Measurements from ENCODE around the gene STX18. TPM values are rescaled to one million over a fixed set of nuclear protein-coding genes. Genes with fewer than 3 reads are reported as not detected.
A peak's percentile ranks its signal among the peaks of the same experiment; 100 is the strongest.

Gene STX18
- total RNA-seq, 1 donor from 2014 or later = 21.1 TPM

- Mint-ChIP-seq H3K36me3 (ENCODE audit: low read depth) (peaks cover 3% of the 10 kb centered on the region), H3K4me3 (ENCODE audit: unreplicated experiment) (peak overlapping the region; percentile 96), H3K27me3 (ENCODE audit: low read depth) (no peaks in the 10 kb centered on the region), H3K27ac (ENCODE audit: unreplicated experiment) (peak overlapping the region; percentile 97), H3K9me3 (ENCODE audit: low read depth) (no peaks in the 10 kb centered on the region), H3K4me1 (ENCODE audit: low read depth) (peaks cover 37% of the 10 kb centered on the region)
- DNase-seq (ENCODE audit: low spot score) = no peak
- no peak for TF ChIP-seq CTCF (IDR thresholded peaks at IDR 0.05)
Observed at GRCh38 chr4:4541040-4541631, 712 bp downstream of the STX18 start.

- Mint-ChIP-seq H3K4me1 (ENCODE audit: low read depth) (peaks cover 37% of the 10 kb centered on the region), H3K9me3 (ENCODE audit: low read depth) (no peaks in the 10 kb centered on the region), H3K27ac (ENCODE audit: unreplicated experiment) (no peak overlapping the region), H3K36me3 (ENCODE audit: low read depth) (no peaks in the 10 kb centered on the region), H3K4me3 (ENCODE audit: unreplicated experiment) (no peak overlapping the region), H3K27me3 (ENCODE audit: low read depth) (no peaks in the 10 kb centered on the region)
- DNase-seq (ENCODE audit: low spot score) = no peak
- no peak for TF ChIP-seq CTCF (IDR thresholded peaks at IDR 0.05)
Observed at GRCh38 chr4:4539481-4539880, 2.4 kb downstream of the STX18 start.

GRCh38 chr4:4535590-4535989 is 6.3 kb downstream of the STX18 start:
- no peaks in the 10 kb centered on the region for H3K36me3 Mint-ChIP-seq (ENCODE audit: low read depth)
- no peak overlapping the region for H3K27ac Mint-ChIP-seq (ENCODE audit: unreplicated experiment)
- DNase-seq (ENCODE audit: low spot score) = no peak
- no peak overlapping the region for H3K4me3 Mint-ChIP-seq (ENCODE audit: unreplicated experiment)
- H3K27me3 Mint-ChIP-seq (ENCODE audit: low read depth) = no peaks in the 10 kb centered on the region
- H3K4me1 Mint-ChIP-seq (ENCODE audit: low read depth) = peaks cover 18% of the 10 kb centered on the region
- TF ChIP-seq CTCF (IDR thresholded peaks at IDR 0.05) = no peak
- no peaks in the 10 kb centered on the region for H3K9me3 Mint-ChIP-seq (ENCODE audit: low read depth)

GRCh38 chr4:4534515-4535145 is 7.2 kb downstream of the STX18 start:
- no peaks in the 10 kb centered on the region for H3K36me3 Mint-ChIP-seq (ENCODE audit: low read depth)
- H3K27me3 Mint-ChIP-seq (ENCODE audit: low read depth) = no peaks in the 10 kb centered on the region
- no peak overlapping the region for H3K27ac Mint-ChIP-seq (ENCODE audit: unreplicated experiment)
- peaks cover 8% of the 10 kb centered on the region for H3K4me1 Mint-ChIP-seq (ENCODE audit: low read depth)
- DNase-seq (ENCODE audit: low spot score) = no peak
- H3K9me3 Mint-ChIP-seq (ENCODE audit: low read depth) = no peaks in the 10 kb centered on the region
- H3K4me3 Mint-ChIP-seq (ENCODE audit: unreplicated experiment) = no peak overlapping the region
- no peak for TF ChIP-seq CTCF (IDR thresholded peaks at IDR 0.05)

GRCh38 chr4:4533461-4534169 is 8.2 kb downstream of the STX18 start:
- Mint-ChIP-seq H3K9me3 (ENCODE audit: low read depth) (no peaks in the 10 kb centered on the region), H3K27me3 (ENCODE audit: low read depth) (no peaks in the 10 kb centered on the region), H3K4me1 (ENCODE audit: low read depth) (no peaks in the 10 kb centered on the region), H3K27ac (ENCODE audit: unreplicated experiment) (no peak overlapping the region), H3K36me3 (ENCODE audit: low read depth) (no peaks in the 10 kb centered on the region), H3K4me3 (ENCODE audit: unreplicated experiment) (no peak overlapping the region)
- DNase-seq (ENCODE audit: low spot score) = no peak
- TF ChIP-seq CTCF (IDR thresholded peaks at IDR 0.05) = no peak
